H1 (cell line): ENCODE data around the gene SYT14. TPM values are rescaled to one million over a fixed set of nuclear protein-coding genes. Genes with fewer than 3 reads are reported as not detected.
"Not testable (repeated sequence)": the region's sequence is repeated elsewhere in the genome, so short reads cannot be mapped to it uniquely, and the experiment has no call there.

ENCODE experiments used
- CTCF ChIA-PET: fragments of 300-600 bp; sonication (Branson Sonifier 250); formaldehyde crosslinking; loops from one replicate; lab custom pipeline; 2021; ENCODE audit not compliant: partially characterized antibody; lab: Charles Lee
- POLR2A ChIA-PET: fragments of 300-600 bp; sonication (Branson Sonifier 250); formaldehyde crosslinking; loops from one replicate; lab custom pipeline; 2021; ENCODE audit warnings: inconsistent platforms; ENCODE audit not compliant: partially characterized antibody; lab: Charles Lee
- DNase-seq, 2 experiments: peaks; one replicate each; pipeline versions ENCODE4 v3.0.0 to v3.0.0-alpha.2; 2010 to 2022; ENCODE audit warnings: low spot score in 2 of 2, low read depth in 1 of 2, mixed read lengths in 1 of 2
- FAIRE-seq: peaks from 2 replicates; lab custom pipeline; 2011; peaks lifted over from hg19 to GRCh38; lab: Jason Lieb, UNC
- H2AFZ ChIP-seq: 2 replicates; pipeline ENCODE4 v1.8.1; 2012; ENCODE audit warnings: low read length, inconsistent platforms
- H2AK5ac ChIP-seq: 2 replicates; pipeline ENCODE4 v1.6.1; 2013; ENCODE audit warnings: low read depth, low read length
- H2BK120ac ChIP-seq: replicated peaks from 2 replicates; pipeline ENCODE3; 2013; ENCODE audit warnings: low read depth, low read length, inconsistent platforms
- H2BK12ac ChIP-seq: 2 replicates; pipeline ENCODE4 v1.6.1; 2013; ENCODE audit warnings: low read depth, low read length
- H2BK15ac ChIP-seq: 2 replicates; pipeline ENCODE4 v1.6.1; 2013; ENCODE audit warnings: low read length
- H2BK20ac ChIP-seq: 2 replicates; pipeline ENCODE4 v1.6.1; 2013; ENCODE audit warnings: low read length
- H2BK5ac ChIP-seq: 2 replicates; pipeline ENCODE4 v1.6.1; 2013; ENCODE audit warnings: low read depth, low read length
- H3K14ac ChIP-seq: 2 replicates; pipeline ENCODE4 v1.6.1; 2013; ENCODE audit warnings: inconsistent platforms; ENCODE audit not compliant: insufficient read length
- H3K18ac ChIP-seq: 2 replicates; pipeline ENCODE4 v1.6.1; 2013; ENCODE audit warnings: low read length; ENCODE audit errors: extremely low read depth
- H3K23ac ChIP-seq: 2 replicates; pipeline ENCODE4 v1.6.1; 2013; ENCODE audit warnings: inconsistent platforms; ENCODE audit not compliant: insufficient read length
- H3K23me2 ChIP-seq: 2 replicates; pipeline ENCODE4 v1.6.1; 2013; ENCODE audit warnings: low read depth, low read length
- H3K27ac ChIP-seq: 2 replicates; pipeline ENCODE4 v1.6.1; 2011; ENCODE audit warnings: low read depth, low read length, inconsistent platforms
- H3K27me3 ChIP-seq, 4 experiments: replicated peaks in 1 of 4; 1 replicate in 1 of 4; 2 replicates in 3 of 4; pipeline versions ENCODE4 v1.6.1 to v1.8.1; 2011 to 2013; ENCODE audit warnings: low read length in 3 of 4, mild to moderate bottlenecking in 3 of 4, inconsistent platforms in 2 of 4, mixed read lengths in 2 of 4, moderate library complexity in 1 of 4; ENCODE audit not compliant: control insufficient read depth in 3 of 4, insufficient read depth in 3 of 4; ENCODE audit errors: extremely low read depth in 1 of 4
- H3K36me3 ChIP-seq, 4 experiments: 2 replicates each; pipeline versions ENCODE4 v1.6.1 to v1.8.1; 2011 to 2013; ENCODE audit warnings: mild to moderate bottlenecking in 4 of 4, low read length in 3 of 4, moderate library complexity in 2 of 4, control low read depth in 1 of 4, inconsistent platforms in 1 of 4; ENCODE audit not compliant: insufficient read depth in 4 of 4, control insufficient read depth in 2 of 4
- H3K4ac ChIP-seq: replicated peaks from 2 replicates; pipeline ENCODE3; 2013; ENCODE audit warnings: low read length, low read depth, mixed read lengths, inconsistent platforms; ENCODE audit not compliant: insufficient read length
- H3K4me1 ChIP-seq, 4 experiments: replicated peaks in 1 of 4; 1 replicate in 1 of 4; 2 replicates in 3 of 4; pipeline versions ENCODE4 v1.6.1 to v1.8.1; 2011 to 2013; ENCODE audit warnings: low read length in 3 of 4, inconsistent platforms in 2 of 4, mixed read lengths in 1 of 4; ENCODE audit not compliant: insufficient read depth in 4 of 4, control insufficient read depth in 3 of 4
- H3K4me2 ChIP-seq, 2 experiments: 2 replicates each; pipeline versions ENCODE4 v1.6.1 to v1.8.1; 2011 to 2013; ENCODE audit warnings: low read depth in 2 of 2, low read length in 2 of 2, control low read depth in 1 of 2, inconsistent platforms in 1 of 2, mild to moderate bottlenecking in 1 of 2; ENCODE audit not compliant: insufficient read depth in 1 of 2
- H3K4me3 ChIP-seq, 4 experiments: fragments of 200-600, 300-600 bp in 1 of 4; sonication (generic), shearing (Covaris generic), sonication (Bioruptor Twin) in 1 of 4; 2 replicates each; pipeline versions ENCODE4 v1.5.1 to v1.8.1; 2011 to 2016; ENCODE audit warnings: low read length in 4 of 4, low read depth in 3 of 4, control low read depth in 2 of 4, inconsistent platforms in 2 of 4, mild to moderate bottlenecking in 2 of 4, mixed read lengths in 1 of 4, moderate library complexity in 1 of 4; ENCODE audit not compliant: insufficient read depth in 2 of 4; ENCODE audit errors: extremely low read depth in 1 of 4
- H3K56ac ChIP-seq: replicated peaks from 2 replicates; pipeline ENCODE3; 2013; ENCODE audit warnings: low read depth, mild to moderate bottlenecking, mixed read lengths, low read length, inconsistent platforms; ENCODE audit not compliant: insufficient read length
- H3K79me1 ChIP-seq: 2 replicates; pipeline ENCODE4 v1.6.1; 2013; ENCODE audit warnings: low read depth, low read length, control low read depth
- H3K79me2 ChIP-seq, 2 experiments: 2 replicates each; pipeline versions ENCODE4 v1.6.1 to v1.8.1; 2012 to 2013; ENCODE audit warnings: low read length in 2 of 2, mild to moderate bottlenecking in 2 of 2, inconsistent platforms in 1 of 2; ENCODE audit not compliant: insufficient read depth in 2 of 2, control insufficient read depth in 1 of 2
- H3K9ac ChIP-seq, 4 experiments: replicated peaks in 1 of 4; 1 replicate in 1 of 4; 2 replicates in 3 of 4; pipeline versions ENCODE4 v1.6.1 to v1.8.1; 2011 to 2013; ENCODE audit warnings: low read depth in 3 of 4, low read length in 3 of 4, control low read depth in 2 of 4, mild to moderate bottlenecking in 2 of 4, moderate library complexity in 2 of 4, inconsistent platforms in 1 of 4; ENCODE audit errors: extremely low read depth in 1 of 4
- H3K9me3 ChIP-seq, 2 experiments: 2 replicates each; pipeline versions ENCODE4 v1.6.1 to v1.8.1; 2012 to 2013; ENCODE audit warnings: mild to moderate bottlenecking in 2 of 2, moderate library complexity in 2 of 2, control low read depth in 1 of 2, inconsistent platforms in 1 of 2, low read depth in 1 of 2, low read length in 1 of 2, mixed read lengths in 1 of 2; ENCODE audit not compliant: insufficient read depth in 2 of 2
- H4K20me1 ChIP-seq, 2 experiments: replicated peaks in 1 of 2; 2 replicates each; pipeline versions ENCODE3 to v1.8.1; 2011 to 2013; ENCODE audit warnings: inconsistent platforms in 2 of 2, low read length in 2 of 2, mild to moderate bottlenecking in 1 of 2; ENCODE audit not compliant: insufficient read depth in 2 of 2, control insufficient read depth in 1 of 2
- H4K5ac ChIP-seq: 2 replicates; pipeline ENCODE4 v1.6.1; 2013; ENCODE audit warnings: low read length, low read depth, mixed read lengths, inconsistent platforms; ENCODE audit not compliant: insufficient read length
- H4K8ac ChIP-seq: 2 replicates; pipeline ENCODE4 v1.8.0; 2013; ENCODE audit warnings: mild to moderate bottlenecking, moderate library complexity, low read length, inconsistent platforms; ENCODE audit not compliant: insufficient read depth; ENCODE audit errors: extremely low read depth
- H4K91ac ChIP-seq: replicated peaks from 2 replicates; pipeline ENCODE3; 2013; ENCODE audit warnings: low read length, mixed read lengths, inconsistent platforms; ENCODE audit not compliant: insufficient read length
- WGBS, 2 experiments: shearing (Covaris generic) in 1 of 2; methylation state at CpG; one replicate each; pipeline versions ENCODE4 v1.1.6 to v1.1.7; 2013 to 2015; ENCODE audit warnings: low lambda C conversion rate in 2 of 2, mixed read lengths in 2 of 2, inconsistent platforms in 1 of 2, low coverage in 1 of 2, missing lambda C conversion rate in 1 of 2; ENCODE audit not compliant: insufficient replicate concordance in 2 of 2, insufficient coverage in 1 of 2, insufficient read length in 1 of 2; ENCODE audit errors: extremely low coverage in 1 of 2, missing lambda C conversion rate in 1 of 2; 5-methylcytosine and 5-hydroxymethylcytosine counted together
- polyA plus RNA-seq, 7 experiments: library from polyadenylated mRNA; depleted of rRNA in 3 of 7; stranded (reverse) in 5 of 7; unstranded in 2 of 7; fragments of >200 nt in 5 of 7; fragments of 200-250 nt in 2 of 7; gene quantifications; 1 replicate in 5 of 7; 2 replicates in 1 of 7; 4 replicates in 1 of 7; pipeline versions ENCODE4 v1.2.1 to v1.2.3, GENCODE V29; 2011 to 2013; ENCODE audit warnings: missing spikeins in 2 of 7, mixed read lengths in 2 of 7
- total RNA-seq: library from RNA; stranded (reverse); fragmentation: NEBNext Ultra II Directional; extraction: Animal tissue kit (Norgen Biotek cat#: 25700); gene quantifications from 2 replicates; pipeline ENCODE4 v1.2.1, GENCODE V29; 2021

Gene SYT14
- total and polyA plus RNA-seq, 2 of the 8 experiments (the other 6 are each of a cell fraction or from before 2014, with no cell fraction given) = 2.3 to 18.4 TPM

GRCh38 chr1:210112906-210113305 lies 174.9 kb downstream of the SYT14 start:
- H3K56ac ChIP-seq, H3K9ac ChIP-seq, H2BK5ac ChIP-seq, H3K18ac ChIP-seq, POLR2A ChIA-PET, H3K4me3 ChIP-seq, H3K27ac ChIP-seq, H3K4ac ChIP-seq, H2BK12ac ChIP-seq, H4K20me1 ChIP-seq, DNase-seq, H3K79me2 ChIP-seq, H3K23ac ChIP-seq, H3K4me2 ChIP-seq, H2BK20ac ChIP-seq, H2AFZ ChIP-seq, H3K9me3 ChIP-seq, H2BK120ac ChIP-seq, H3K79me1 ChIP-seq, FAIRE-seq, H2BK15ac ChIP-seq, H2AK5ac ChIP-seq, H3K36me3 ChIP-seq, H3K4me1 ChIP-seq, H3K14ac ChIP-seq, H3K27me3 ChIP-seq, H3K23me2 ChIP-seq, H4K8ac ChIP-seq, H4K91ac ChIP-seq, H4K5ac ChIP-seq: not testable (repeated sequence)
- CTCF ChIA-PET = interaction anchor here (0.6 to 1.2 kb wide), 2 partner anchors 13 to 268 kb away, joined by 3 to 4 read pairs; no protein-coding TSS in a partner anchor
- 87% methylated on average over 9 of the region's 9 CpGs; no CpG with 5 or more reads in 1 of the 2 experiments for WGBS, 2 experiments
